Measurements from ENCODE around the gene NRG3.

- TF ChIP-seq, protein P1, sequence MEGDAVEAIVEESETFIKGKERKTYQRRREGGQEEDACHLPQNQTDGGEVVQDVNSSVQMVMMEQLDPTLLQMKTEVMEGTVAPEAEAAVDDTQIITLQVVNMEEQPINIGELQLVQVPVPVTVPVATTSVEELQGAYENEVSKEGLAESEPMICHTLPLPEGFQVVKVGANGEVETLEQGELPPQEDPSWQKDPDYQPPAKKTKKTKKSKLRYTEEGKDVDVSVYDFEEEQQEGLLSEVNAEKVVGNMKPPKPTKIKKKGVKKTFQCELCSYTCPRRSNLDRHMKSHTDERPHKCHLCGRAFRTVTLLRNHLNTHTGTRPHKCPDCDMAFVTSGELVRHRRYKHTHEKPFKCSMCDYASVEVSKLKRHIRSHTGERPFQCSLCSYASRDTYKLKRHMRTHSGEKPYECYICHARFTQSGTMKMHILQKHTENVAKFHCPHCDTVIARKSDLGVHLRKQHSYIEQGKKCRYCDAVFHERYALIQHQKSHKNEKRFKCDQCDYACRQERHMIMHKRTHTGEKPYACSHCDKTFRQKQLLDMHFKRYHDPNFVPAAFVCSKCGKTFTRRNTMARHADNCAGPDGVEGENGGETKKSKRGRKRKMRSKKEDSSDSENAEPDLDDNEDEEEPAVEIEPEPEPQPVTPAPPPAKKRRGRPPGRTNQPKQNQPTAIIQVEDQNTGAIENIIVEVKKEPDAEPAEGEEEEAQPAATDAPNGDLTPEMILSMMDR (conservative IDR thresholded peaks at IDR 0.05; ENCODE audit: low read length), result no peak
- no peak for TF ChIP-seq EZH2phosphoT487 (IDR thresholded peaks at IDR 0.05; ENCODE audit: borderline replicate concordance, low read depth, low read length)
Measured at GRCh38 chr10:82453678-82454293, 578.8 kb downstream of the NRG3 start.
